HS-5 (cell line): ENCODE measurements around the gene ABCD3.
"Not testable (repeated sequence)": the region's sequence is repeated elsewhere in the genome, so short reads cannot be mapped to it uniquely, and the experiment has no call there.

ENCODE experiments used
- DNase-seq: peaks from one replicate; pipeline ENCODE4 v3.0.0-alpha.2; 2012; ENCODE audit warnings: low read depth

Gene ABCD3

DNA sequence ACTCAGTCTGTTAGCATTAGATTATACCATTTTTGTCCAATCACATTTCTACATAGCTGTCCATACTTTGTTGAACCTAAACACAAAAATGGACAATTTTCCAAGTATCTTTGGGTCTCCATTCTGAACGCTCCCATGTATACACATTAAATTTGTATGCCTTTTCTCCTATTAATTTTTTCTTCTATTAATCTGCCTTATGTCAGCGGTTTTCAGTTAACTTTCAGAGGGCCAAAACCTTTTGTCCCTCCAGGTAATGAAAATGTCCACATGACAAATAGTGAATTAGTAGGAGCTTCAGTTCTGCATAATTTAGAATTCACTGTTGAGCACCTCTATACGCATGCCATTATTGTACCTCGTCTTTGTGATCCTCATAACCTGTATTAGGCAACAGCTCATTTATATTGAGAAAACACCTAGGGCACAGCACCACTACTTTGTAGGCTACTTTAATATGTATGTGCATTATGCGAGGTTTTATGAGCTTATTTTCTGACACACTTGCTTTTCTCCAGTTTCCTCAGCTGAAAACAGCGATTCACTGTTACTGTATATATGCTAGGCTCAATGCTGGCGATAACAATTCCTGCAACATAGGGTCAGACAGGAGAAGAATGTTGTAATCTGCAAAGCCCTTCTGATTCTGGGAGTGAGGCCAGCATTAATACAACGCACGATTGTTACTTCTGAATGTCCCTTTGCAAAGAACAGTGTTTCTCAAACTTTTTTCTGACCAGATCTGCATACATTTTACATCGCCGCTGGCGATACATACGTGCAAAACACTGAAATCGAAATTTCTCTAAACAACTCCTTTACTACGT is 1.1 kb upstream of the ABCD3 start:
- peak; percentile 39 for DNase-seq

DNA sequence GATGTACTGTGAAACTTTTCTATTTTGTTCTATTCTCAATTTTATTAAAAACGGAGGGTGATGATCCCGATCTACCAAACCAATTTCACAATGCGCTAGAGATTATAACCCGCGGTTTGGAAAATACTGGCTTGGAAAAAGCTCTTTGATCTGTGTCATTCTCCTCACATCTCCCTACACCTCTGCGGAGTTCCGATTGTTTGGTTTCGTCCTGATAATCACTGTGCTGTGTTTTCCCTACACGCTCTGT is 536 bp upstream of the ABCD3 start:
- DNase-seq, result no peak

DNA sequence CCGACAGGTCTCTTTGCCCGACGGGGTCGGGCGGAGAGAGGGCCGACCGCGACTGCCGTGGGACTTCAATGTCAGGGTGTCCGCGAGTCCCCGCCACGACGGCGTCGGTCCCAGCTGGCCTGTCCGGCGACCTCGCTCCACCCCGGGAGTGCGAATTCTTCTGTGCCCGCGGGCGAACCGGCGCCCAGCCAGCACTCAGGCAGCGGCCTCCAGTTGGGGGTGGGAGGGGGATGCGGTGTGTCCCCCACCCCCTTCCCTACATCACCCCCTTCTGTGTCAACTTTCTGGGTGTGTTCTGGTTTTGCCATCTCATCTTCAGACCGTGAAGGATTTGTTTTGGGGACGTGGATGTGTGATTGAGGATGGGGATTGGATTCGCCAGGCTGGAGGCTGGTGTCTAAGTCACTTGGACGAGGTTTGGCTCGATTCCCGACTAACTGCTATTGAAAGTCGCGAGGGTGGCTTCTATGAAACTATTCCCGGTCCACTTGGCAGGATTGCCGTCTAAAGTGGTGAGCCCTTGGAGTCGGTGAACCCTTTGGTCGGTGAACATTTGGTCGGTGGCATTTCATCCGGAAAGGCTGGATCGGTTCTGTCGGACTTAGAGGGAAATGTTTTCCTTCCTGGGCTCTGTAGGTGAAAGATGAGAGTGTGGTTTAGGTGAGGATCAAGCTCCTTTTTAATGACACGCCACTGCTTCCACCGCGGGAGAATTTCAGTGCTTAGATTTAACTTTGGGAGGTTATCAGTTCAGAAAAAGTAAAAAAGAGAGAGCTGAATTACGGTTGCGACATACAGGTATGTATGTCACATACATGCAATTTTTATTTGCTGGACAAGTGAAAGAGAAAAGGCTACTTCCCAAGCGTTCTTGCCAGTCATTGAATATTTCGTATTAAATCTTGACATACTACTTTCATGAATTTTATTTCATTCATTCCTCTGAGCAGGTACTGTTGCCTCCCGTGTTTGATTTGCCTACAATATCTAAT is 771 bp downstream of the ABCD3 start:
- DNase-seq, result peak; percentile 26

DNA sequence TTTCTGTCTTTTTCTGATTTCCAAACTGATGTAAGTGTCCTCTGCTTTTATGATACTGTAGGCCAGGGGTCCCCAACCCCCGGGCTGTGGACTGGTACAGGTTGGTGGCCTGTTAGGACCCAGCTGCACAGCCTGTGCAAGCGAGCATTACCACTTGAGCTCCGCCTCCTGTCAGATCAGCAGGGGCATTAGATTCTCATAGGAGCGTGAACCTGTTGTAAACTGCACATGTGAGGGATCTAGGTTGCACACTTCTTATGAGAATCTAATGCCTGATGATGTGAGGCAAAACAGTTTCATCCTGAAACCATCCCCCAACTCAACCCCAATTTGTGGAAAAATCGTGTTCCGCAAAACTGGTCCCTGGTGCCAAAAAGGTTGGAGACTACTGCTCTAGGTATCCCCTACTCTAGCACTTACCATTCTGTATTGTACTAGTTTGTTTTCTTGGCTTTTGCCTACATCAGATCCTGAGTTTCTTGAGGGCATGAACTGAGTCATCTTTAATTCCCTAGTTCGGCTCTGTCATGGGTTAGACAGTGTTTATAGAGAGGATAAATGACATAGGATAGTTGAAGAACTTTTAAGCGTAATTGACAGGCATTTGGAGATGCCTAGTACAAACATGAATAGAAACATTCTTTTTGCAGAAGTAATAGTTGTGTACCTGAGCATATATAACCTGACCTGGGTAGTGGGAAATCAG is 4.1 kb downstream of the ABCD3 start:
- DNase-seq, result no peak

DNA sequence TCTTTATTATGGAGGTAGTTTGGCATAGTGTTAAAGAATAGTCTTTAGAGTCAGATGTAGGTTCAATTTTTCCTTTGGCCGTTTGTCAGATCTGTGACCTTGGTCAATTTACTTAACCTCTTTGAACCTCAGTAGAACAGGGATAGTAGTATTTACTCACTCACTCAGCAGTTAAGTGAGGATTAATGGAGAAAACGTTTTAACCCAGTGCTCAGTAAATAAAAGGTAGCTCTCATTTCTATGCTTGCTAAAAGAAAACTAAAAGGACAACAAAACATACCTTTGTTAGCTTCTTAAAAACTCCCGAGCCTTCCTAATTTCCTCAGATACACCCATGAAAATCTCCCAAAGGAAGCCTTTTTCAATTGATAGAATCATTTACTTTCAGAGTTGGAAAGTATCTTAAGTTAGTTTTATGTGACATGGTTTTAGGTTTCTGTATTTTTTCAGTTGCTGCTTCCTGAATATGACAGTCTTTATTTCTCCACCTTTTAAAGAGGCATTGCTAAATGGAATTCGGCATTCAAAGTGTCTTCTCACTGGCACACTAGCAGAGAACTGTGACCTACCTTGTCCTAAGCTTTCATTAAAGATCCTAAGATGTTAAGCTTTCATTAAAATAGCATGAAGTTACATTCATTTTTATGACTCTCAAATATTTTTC is 7.8 kb downstream of the ABCD3 start:
- no peak for DNase-seq

DNA sequence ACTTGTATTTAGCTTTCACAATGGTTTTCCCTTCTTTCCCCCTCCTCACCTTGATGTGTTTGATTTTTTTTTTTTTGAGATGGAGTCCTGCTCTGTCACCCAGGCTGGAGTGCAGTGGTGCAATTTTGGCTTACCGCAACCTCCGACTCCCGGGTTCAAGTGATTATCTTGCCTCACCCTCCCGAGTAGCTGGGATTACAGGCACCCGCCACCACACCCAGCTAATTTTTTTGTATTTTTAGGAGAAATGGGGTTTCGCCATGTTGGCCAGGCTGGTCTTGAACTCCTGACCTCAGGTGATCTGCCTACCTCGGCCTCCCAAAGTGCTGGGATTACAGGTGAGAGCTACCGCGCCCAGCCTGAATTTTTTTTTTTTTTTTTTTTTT is 8.3 kb downstream of the ABCD3 start:
- DNase-seq, result not testable (repeated sequence)

DNA sequence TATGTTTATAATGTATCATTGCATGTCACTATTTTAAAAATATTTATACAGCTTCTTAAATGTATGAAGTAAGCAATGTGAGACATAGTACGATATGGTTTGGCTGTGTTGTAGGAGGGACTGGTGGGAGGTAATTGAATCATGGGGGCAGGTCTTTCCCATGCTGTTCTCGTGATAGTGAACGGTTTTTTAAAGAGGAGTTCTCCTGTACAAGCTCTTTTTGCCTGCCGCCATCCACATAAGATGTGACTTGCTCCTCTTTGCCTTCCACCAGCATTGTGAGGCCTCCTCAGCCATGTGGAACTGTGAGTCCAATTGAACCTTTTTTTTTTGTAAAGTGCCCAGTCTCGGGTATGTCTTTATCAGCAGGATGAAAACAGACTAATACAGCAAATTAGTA is 10.3 kb downstream of the ABCD3 start:
- no peak for DNase-seq

DNA sequence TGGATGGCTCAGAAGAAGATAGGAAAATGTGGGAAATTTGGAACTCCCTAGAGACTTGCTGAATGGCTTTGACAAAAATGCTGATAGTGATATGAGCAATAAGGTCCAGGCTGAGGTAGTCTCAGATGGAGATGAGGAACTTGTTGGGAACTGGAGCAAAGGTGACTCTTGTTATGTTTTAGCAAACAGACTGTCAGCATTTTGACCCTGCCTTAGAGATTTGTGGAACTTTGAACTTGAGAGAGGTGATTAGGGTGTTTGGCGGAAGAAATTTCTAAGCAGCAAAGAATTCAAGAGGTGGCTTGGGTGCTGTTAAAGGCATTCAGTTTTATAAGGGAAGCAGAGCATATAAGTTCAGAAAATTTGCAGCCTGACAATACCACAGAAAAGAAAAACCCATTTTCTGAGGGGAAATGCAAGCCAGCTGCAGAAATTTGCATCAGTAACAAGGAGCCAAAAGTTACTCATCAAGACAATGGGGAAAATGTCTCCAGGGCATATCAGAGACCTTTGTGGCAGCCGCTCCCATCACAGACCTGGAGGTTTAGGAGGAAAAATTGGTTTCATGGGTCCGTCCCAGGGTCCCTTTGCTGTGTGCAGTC is 10.8 kb downstream of the ABCD3 start:
- not testable (repeated sequence) for DNase-seq

DNA sequence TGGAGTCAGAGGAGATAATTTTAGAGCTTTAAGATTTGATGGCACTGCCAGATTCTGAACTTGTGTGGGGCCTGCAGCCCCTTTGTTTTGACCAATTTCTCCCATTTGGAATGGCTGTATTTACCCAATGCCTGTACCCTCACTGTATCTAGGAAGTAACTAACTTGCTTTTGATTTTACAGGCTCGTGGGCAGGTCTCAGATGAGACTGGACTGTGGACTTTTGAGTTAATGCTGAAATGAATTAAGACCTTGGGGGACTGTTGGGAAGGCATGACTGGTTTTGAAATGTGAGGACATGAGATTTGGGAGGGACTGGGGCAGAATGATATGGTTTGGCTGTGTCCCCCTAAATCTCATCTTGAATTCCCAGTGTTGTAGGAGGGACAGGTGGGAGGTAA is 11.9 kb downstream of the ABCD3 start:
- not testable (repeated sequence) for DNase-seq

DNA sequence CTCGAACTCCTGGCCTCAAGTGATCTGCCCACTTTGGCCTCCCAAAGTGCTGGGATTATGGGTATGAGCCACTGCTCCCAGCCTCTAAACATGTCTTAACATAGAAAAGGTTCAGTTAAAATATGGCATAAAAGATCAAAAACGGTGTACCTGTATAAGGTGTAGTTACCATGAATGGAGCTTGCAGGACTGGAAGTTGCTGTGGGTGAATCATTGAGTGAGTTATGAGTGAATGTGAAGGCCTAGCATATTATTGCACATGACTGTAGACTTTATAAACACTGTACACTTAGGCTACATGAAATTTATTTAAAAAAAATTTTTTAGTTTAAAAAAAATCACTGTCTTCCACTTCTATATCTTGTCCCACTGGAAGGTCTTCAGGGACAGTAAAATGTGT is 15.7 kb downstream of the ABCD3 start:
- no peak for DNase-seq

DNA sequence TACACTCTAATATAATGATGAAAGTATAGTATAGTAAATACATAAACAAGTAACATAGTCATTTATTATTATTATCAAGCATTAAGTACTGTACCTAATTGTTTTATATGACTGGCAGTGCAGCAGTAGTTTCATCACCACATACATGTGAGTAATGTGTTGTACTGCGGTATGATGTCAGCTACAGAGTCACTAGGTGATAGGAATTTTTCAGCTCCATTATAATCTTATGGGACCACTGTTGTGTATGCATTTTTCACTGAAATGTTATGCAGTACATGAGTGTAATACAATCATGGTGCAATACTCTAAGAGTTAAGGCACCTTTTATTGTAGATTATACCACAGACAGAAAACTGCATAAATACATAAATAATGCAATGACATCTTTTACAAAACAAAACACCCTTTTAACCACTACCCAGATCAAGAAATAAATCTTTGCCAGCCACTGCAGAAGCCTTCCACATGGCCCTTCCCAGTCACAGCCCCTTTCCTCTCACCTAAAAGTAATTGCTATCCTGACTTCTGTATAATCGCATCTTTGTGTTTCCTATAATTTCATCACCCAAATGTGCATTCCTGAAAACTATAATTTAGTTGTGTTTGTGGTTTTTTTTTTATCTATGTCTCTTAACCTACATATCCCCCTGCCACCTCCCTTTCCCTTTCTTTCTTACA is 16.3 kb downstream of the ABCD3 start:
- no peak for DNase-seq

DNA sequence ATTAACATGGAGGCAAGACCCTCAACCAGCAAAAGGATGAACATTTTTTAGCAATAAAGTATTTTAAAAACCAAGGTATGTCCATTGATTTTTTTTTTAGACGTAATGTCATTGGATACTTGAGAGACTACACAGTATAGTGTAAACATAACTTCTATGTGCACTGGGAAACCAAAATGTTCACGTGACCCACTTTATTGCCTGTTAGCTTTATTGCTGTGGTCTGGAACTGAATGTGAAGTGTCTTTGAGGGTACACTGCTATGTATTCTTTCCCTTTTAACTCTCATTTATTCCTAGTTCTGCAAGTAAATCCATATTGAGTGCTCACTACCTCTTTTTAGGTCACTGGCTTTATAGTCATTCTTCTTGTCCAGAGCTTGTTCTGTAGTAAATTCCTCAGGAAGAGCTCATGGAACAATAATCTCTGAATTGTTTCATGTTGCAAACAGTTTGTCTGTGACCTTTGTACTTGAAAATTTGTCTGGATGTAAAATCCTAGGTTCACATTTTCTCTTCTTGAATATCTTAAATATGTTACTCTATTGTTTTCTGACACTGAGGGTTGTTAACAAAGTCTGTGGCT is 20.6 kb downstream of the ABCD3 start:
- no peak for DNase-seq

DNA sequence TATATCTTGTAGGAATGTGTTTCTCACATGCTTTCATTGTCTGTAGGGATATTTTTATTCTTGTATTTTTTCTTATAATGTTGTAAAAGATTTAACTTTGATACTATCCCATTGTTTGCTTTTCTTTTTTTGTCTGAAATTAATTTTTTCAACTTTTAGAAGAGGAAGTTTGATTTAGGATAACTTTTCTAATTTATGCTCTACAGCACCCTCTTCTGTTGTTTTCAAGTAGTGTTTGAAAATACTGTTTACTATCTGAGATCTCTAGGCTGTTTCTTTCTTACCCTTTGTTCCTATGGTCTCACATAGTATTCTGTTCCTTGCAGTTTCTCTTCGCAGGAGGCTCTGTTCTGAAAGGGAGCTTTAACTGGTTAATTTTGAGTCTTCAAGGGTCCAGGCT is 21.9 kb downstream of the ABCD3 start:
- DNase-seq, result no peak

DNA sequence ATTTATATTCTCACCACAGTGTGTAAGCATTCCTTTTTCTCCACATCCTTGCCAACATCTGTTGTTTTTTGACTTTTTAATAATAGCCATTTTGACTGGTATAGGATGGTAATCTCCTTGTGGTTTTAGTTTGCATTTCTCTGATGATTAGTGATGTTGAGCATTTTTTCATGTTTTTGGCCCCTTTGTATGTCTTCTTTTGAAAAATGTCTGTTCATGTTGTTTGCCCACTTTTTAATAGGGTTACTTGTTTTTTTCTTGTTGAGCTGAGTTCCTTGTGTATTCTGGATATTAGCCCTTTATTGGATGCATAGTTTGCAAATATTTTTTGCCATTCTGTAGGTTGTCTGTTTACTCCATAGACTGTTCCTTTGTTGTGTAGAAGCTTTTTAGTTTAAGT is 24.9 kb downstream of the ABCD3 start:
- DNase-seq, result not testable (repeated sequence)

DNA sequence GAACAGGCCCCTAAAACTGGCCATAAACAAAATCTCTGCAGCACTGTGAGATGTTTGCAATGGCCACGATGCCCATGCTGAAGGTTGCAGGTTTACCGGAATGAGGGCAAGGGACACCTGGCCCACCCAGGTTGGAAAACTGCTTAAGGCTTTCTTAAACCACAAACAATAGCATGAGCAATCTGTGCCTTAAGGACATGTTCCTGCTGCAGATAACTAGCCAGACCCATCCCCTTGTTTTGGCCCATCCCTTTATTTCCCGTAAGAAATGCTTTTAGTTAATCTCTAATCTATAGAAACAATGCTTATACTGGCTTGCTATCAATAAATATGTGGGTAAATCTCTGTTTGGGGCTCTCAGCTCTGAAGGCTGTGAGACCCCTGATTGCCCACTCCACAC is 26.6 kb downstream of the ABCD3 start:
- DNase-seq, result not testable (repeated sequence)

DNA sequence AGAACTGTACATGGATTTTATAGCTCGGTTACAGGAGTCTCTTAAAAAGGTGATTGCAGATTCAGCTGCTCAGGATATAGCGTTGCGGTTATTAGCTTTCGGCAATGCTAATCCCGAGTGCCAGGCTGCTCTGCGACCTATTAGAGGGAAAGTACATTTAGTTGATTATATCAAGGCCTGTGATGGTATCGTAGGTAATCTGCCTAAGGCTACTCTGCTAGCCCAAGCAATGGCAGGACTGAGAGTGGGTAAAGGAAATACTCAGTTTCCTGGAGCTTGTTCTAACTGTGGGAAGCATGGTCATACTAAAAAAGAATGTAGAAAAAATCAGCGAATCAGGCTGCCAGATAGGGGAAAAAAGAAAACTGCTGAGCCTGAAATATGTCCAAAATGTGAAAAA is 27.5 kb downstream of the ABCD3 start:
- not testable (repeated sequence) for DNase-seq

DNA sequence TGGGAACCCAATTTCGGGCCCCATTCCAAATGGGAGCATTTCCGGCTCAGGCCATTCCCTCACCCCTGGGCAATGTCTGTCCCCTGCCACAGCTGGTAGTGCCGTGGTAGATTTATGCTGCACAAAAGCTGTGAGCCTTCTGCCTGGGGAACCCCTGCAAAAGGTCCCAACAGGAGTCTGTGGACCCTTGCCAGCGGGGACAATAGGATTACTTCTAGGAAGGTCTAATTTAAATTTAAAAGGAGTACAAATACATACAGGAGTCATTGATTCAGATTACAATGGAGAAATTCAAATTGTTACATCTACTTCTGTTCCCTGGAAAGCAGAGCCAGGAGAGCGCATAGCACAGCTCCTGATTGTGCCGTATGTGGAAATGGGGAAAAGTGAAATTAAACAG is 28.0 kb downstream of the ABCD3 start:
- DNase-seq, result not testable (repeated sequence)

DNA sequence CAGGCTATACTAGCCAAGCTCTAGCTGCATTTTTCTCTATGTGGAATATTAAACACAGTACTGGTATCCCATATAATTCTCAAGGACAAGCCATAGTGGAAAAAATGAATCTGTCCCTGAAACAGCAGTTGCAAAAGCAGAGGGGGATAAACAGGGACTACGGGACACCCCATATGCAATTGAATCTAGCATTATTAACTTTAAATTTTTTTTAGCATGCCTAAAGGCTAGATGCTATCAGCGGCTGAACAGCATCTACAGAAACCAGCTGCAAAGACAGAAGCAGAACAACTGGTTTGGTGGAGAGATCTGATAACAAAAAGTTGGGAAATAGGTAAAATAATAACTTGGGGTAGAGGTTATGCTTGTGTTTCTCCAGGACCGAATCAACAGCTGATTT is 30.6 kb downstream of the ABCD3 start:
- DNase-seq, result not testable (repeated sequence)

DNA sequence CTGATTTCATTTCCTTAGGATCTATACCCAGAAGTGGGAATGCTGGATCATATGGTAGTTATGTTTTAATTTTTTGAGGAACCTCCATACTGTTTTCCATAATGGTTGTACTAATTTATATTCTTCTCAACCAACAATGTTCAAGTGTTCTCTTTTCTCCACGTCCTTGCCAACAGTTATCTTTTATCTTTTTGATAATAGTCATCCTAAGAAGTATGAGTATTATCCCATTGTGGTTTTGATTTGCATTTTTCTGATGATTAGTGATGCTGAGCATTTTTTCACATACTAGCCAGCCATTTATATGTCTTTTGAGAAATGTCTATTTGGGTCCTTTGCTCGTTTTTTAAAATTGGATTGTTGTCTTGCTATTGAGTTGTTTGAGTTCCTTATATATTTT is 38.5 kb downstream of the ABCD3 start:
- no peak for DNase-seq

DNA sequence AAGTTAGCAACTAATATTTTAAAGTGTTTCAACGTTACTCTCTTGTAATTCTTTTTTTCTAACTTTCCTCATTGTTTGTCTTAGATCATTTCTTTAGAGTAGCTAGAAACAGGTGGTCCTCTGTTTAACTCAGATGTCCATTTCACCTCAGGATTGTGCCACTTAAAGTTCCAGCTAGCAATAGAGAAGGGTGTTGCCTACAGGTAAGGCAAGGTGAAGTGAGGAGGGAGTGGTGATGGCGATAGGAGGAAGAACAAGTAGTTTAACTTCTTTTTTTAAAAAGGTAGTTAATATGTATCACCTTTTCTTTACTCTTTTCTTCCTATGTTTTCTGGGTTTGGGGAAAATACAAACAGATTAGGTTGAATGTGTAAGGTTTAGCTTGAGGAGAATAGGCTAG is 44.4 kb downstream of the ABCD3 start:
- no peak for DNase-seq
